CMK (cell line): ENCODE data around the gene HSCB.
"Not testable (repeated sequence)": the region's sequence is repeated elsewhere in the genome, so short reads cannot be mapped to it uniquely, and the experiment has no call there.

Experiments used
- DNase-seq: peaks from one replicate; pipeline ENCODE4 v3.0.0-alpha.2; 2010; ENCODE audit warnings: low read depth

The HSCB gene

GRCh38 chr22:28791841-28792490 lies 50.1 kb downstream of the HSCB start:
- DNase-seq = no peak

- no peak for DNase-seq
Measured at GRCh38 chr22:28792491-28793383, 50.9 kb downstream of the HSCB start.

- no peak for DNase-seq
Measured at GRCh38 chr22:28793976-28794584, 52.2 kb downstream of the HSCB start.

GRCh38 chr22:28795071-28795693 lies 53.3 kb downstream of the HSCB start:
- DNase-seq = no peak

GRCh38 chr22:28795932-28796856 lies 54.4 kb downstream of the HSCB start:
- no peak for DNase-seq

GRCh38 chr22:28798810-28799605 lies 57.2 kb downstream of the HSCB start:
- no peak for DNase-seq

- DNase-seq = no peak
Measured at GRCh38 chr22:28799606-28800307, 57.9 kb downstream of the HSCB start.

GRCh38 chr22:28800308-28801041 lies 58.6 kb downstream of the HSCB start, which contains the start of gene XBP1:
XBP1 (minus strand) TSS chr22:28800569.
- DNase-seq = peak; percentile 85

GRCh38 chr22:28801845-28802594 lies 60.2 kb downstream of the HSCB start:
- peak; percentile 93 for DNase-seq

- DNase-seq = no peak
Measured at GRCh38 chr22:28802595-28803123, 60.8 kb downstream of the HSCB start.

GRCh38 chr22:28805426-28805825 lies 63.6 kb downstream of the HSCB start:
- DNase-seq = not testable (repeated sequence)
